Effector CD4-positive, alpha-beta T cell (primary cell): ENCODE measurements around the gene KLK10. TPM values are rescaled to one million over a fixed set of nuclear protein-coding genes. Genes with fewer than 3 reads are reported as not detected.

Experiments used
- DNase-seq: peaks from one replicate; pipeline ENCODE4 v3.0.0-alpha.2; 2020
- total RNA-seq: gene quantifications from one replicate; lab custom pipeline; 2026; lab: John Stamatoyannopoulos, UW

The KLK10 gene
- not detected for total RNA-seq

- no peak for DNase-seq
Measured at GRCh38 chr19:51019544-51019925, at the start of gene KLK10. TSS of gene KLK10 (minus strand) at chr19:51019709. CDS start at chr19:51019130, 579 bp downstream.

DNA sequence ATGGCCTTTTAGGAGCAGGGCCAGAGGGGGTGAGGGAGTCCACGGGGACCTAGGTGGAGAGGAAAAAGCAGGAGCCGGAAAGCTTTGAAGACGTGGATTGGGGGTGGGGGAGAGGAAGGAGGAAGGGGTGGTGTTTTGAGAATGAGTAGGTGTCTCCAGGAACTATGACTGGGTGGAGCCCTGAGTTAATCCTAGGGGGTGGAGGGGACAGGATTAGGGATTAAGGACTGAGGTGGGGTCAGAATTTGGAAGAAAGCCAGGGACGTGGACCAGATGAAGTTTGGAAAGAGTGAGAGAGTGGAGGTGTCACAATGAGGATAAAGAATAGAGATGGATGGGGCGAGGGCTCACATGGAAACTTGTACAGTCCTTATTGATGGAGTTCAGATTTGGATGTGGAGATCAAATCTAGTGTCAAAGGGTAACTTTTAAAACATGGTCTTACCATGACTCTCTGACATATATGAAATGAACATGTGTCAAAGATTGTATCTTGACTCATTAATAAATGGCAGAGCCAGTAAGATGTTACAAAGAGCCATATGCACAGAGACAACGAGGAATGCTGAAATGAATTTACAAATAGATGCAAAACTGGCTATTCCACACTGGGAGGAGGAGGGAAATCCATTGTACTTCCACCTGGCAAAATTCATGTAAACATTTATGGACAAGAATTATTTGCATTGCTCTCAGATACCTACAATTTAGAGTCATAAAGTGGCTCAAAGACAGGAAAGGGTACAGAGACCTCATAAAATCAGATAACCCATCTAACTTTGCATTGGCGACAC, 47.1 kb upstream of the KLK10 start:
- no peak for DNase-seq

DNA sequence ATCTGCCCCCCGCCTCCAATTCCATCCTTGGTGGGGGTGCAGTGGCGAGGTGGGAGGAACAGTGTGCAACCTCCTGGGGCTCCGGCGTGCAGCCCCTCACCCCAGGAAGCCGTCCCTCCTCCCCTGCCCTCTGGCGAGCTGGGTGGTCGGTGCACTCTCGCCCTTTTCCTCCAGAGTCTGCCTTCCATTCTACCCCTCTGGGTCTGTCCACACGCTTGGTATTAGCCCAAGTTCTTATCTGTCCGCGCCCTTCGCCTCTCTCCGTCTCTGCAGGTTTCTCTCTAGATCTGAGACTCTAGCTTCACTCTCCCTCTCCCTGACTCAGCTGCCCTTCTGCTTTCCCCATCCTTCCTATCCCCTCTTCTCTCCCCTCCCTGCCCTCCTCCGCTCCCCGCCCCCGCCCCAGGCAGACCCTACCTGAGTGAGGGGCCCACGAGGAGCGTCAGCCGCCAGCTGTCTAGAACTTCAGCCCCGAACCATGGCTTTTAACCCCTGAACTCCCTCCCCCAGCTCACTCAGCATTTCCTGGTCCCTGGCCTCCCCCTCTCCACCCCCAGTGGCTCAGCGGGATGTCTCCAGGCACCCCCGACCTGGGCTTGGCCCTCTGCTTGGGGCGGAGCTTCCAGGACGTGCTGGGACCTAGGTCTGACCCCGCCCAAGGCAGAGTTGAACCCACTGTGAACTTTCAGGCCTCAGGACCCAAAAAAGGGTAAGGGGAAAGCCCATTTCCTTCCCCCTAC, 45.9 kb upstream of the KLK10 start:
- DNase-seq, result no peak

DNA sequence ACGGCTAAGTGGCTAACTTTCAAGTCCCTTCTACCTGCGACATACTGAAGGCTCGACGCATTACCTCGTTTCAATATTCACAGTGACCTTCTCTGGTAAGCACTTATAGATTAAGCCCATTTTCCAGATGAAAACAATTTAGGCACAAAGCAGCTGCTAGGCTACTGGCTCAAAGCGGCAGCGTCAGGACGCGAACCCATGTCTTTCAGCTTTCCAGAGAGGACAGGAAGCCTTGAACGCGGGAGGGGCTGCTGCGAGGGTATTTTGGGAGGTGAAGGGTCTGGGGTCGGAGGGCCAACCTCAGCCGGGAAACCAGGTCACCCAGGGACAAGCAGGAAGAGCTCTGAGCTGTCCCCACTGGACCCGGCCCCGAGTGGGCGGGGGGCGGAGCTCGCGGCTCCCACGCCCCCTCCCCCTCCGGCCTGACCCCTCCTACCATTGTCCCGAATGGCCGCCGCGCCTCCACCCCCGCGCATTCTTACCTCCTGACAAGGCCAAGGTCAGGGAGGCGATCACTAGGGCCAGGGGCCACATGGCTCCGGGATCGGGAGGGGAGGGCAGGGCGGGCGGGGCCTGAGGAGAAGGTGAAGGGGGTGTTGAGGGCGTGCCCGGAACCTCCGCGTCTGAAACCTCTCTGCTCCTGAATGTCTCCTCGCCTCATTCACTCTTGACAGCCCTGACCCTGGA, 45.2 kb upstream of the KLK10 start, which contains the start of gene KLK13:
TSS of gene KLK13 (minus strand) at position 559 of the 687 bp plus-strand sequence. CDS start at position 534, 25 bp downstream.
- DNase-seq, result no peak

GRCh38 chr19:51063664-51064063, 44.2 kb upstream of the KLK10 start:
- DNase-seq, result no peak

- no peak for DNase-seq
Measured at GRCh38 chr19:51060973-51061372, 41.5 kb upstream of the KLK10 start.

DNA sequence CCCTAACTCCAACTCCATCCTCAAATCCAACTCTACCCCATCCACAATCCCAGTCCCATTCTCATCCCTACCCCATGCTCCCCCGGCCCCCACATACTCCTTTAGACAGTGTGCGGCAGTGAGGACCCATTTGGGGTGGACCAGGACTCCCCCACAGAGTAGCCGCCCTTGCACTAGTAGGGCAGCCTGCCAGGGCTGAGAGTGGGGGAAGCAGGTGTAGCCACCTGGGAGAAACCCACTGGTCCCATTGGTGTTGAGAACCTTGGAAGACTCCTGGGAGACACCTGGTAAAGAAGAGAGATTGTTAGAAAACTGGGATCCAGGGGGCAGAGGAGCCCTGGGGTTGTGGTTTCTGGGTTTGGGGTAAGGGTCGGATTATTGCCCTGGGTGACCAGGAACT, 40.8 kb upstream of the KLK10 start:
- DNase-seq, result no peak

DNA sequence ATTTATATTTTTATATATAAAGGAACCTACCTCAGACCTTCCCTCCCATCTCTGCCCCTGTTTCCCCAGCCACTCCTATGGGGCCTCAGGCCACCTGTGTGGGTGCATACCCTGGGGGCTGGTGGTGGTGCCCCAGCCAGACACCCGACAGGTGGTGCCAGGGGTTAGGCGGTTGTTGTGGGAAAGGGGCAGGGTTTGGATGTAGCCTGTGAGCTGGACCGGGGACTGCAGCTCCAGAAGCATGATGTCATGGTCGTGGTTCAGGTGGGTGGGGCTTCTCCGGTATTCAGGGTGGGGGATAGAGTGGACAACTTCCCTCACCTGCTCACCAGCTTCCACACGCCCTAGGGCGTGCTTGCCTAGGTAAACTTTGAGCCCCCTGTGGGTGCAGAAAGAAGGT, 40.2 kb upstream of the KLK10 start:
- no peak for DNase-seq

DNA sequence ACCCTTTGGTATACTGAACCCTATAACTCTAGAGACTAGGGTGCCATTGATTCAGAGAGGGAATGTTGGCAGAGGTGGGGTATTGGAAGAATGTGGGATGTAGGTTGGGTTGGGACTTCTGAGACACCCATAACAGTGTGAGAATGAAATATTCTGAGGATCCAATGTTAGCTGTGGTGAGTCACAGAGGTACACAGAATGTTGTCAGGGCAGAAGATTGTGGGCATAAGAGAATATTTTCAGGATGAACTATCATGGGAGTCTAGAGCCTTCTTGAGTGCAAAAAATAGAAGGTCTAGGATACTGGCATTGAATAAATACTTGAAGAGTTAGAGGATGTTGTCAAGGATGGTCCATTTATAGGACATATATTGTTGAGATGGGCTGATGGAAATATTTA, 36.4 kb upstream of the KLK10 start:
- no peak for DNase-seq

- no peak for DNase-seq
Measured at GRCh38 chr19:51047031-51047335, 27.5 kb upstream of the KLK10 start.

DNA sequence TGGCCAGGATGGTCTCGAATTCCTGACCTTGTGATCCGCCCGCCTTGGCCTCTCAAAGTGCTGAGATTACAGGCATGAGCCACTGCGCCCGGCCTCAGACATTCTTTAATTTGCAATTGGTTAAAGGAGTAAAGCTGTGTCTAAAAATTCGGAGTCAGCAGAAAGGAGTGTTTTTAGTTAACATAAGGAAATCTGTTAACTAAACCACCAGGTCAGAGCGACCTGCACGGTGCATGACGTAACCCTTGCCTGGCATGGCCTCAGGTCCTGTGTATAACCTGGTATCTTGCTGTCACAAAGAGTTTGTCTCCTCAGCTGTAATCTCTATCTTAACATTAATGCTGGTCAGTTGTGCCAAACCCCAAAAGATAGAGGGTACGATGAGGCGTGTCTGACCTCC, 24.8 kb upstream of the KLK10 start:
- no peak for DNase-seq

DNA sequence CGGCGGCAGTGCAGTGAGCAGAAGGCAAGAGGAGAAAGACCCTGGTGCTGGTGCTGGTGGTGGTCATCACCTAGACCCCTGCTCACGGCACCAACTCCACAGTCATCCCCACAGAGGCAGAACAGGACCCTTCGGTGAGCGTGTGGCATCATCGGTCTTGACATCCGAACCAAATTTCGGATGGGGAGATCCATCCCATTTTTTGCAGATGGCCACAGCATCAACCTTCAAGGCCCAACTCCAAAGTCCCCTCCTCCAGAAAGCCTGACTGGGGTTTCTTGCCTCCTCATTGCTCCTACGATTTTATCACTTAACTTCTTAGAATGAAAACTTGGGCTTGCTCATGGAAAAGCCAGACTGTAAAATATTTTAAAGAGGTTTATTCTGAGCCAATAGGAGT, 24.0 kb upstream of the KLK10 start:
- no peak for DNase-seq

DNA sequence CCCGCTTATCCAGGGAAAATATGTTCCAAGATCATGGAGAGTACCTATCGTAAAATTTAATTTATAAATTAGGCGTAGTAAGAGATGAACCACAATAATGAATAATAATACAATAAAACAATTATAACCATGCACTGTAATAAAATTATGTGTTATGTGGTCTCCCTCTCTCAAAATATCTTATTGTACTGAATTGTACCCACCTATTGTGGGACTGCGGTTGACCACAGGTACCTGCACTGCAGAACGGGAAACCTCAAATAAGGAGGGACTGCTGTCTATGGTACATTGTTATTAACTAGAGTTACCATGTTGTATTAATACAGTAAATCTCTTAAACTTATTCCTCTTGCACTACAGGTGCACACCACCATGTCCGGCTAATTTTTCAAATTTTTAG, 20.6 kb upstream of the KLK10 start:
- no peak for DNase-seq

DNA sequence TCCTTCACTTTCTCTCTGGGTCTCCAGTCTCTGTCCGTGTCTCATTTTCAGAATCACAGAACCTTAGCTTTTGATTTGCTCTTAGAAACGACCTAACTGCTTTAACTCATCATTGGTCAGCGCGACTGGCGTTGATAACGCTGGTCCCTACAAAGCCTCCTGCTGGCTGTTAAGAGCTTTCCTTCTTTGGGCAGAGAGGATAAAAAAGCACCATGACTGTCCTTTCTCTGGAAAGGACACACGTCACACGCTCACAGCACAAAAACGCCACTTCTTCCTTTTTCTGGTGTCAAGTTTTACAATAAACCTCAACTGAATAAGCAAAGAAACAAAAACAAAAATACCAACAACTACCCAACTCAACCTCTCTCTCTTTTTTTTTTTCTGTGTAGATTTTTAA, 17.0 kb upstream of the KLK10 start:
- DNase-seq, result no peak

- no peak for DNase-seq
Measured at GRCh38 chr19:51034704-51035103, 15.2 kb upstream of the KLK10 start, which contains the start of gene KLK12. TSS of gene KLK12 (minus strand) at chr19:51035002. CDS start at chr19:51034621, 381 bp downstream.

GRCh38 chr19:51031880-51032225, 12.3 kb upstream of the KLK10 start:
- DNase-seq, result no peak

DNA sequence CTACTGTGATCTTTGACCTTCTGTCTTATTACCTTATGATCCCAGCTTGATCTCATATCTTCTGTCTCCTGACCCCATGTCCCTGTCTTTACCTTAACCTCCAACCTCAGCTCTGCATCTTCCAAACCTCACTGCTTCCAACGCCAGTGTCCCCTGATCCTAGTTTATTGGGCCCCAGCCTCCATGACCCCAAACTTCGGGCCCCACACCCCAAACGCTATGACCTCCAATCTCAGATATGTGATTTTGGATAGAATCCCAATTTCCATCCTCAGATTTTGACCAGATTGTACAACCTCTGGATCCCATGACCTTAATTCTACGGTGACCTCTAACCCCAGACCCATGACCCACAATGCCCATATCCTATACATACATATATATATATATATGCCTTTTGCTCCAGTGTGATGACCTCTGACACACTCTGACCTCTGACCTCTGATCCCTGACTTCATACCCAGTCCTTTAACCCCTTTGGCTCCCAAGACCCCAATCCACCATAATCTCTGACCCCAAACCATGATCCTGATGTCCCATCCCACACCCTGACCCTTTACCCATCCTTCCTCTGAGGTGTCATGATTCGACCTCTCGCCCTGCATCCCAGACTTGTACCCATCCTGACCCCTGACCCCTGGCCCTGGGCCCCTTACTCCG, 11.8 kb upstream of the KLK10 start:
- DNase-seq, result no peak

DNA sequence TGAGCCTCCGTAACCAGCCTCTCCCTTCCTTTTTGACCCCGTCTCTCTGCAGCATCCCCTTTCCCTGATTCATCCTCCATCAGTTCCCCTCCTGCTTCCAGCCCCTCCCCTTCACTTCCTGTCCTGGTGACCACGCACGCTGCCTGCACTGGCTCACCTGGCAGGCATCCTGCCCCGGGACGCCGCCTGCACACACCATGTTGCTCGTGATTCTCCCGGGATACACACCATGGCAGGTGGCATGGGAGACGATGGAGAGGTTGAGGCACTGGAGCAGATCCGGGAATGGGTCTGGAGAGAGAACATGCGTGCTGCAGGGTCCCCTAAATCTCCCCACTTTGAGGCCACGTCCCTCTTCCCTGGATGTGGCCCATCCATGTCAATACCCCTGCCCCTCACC, 11.1 kb upstream of the KLK10 start:
- DNase-seq, result no peak

DNA sequence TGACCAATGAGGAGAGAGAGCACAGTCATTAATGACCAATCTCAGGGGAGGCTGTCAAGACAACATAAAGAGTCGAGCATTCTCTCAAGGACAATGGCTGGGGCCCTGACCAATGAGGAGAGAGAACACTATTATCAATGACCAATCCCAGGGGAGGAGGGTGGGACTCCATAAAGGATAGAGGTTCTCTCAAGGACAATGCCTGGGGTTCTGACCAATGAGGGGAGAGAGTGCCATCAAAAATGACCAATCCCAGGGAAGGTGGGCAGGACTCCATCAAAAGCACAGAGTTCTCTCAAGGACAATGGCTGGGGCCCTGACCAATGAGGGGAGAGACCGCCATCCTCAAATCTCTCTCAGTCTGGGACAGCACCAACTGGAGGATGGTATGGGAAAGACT, 10.2 kb upstream of the KLK10 start:
- no peak for DNase-seq

GRCh38 chr19:51027873-51028272, 8.4 kb upstream of the KLK10 start:
- DNase-seq, result no peak

GRCh38 chr19:51027126-51027806, 7.8 kb upstream of the KLK10 start:
- DNase-seq, result no peak

GRCh38 chr19:51026554-51026831, 7.0 kb upstream of the KLK10 start, which contains the start of gene KLK11:
TSS of gene KLK11 (minus strand) at chr19:51026616. CDS start at chr19:51025631, 985 bp downstream.
- no peak for DNase-seq
